GM23248 (cell line): ENCODE data around the gene STX8.

Experiments used
- EZH2 ChIP-seq: fragments of 200-600 bp; sonication (generic); IDR thresholded peaks from 2 replicates; pipeline ENCODE4 v1.6.1; 2018; ENCODE audit warnings: antibody characterized with exemption, mild to moderate bottlenecking; ENCODE audit not compliant: insufficient read depth, poor library complexity, severe bottlenecking
- EZH2phosphoT487 ChIP-seq: fragments of 200-600 bp; sonication (generic); IDR thresholded peaks from 2 replicates; pipeline ENCODE4 v1.6.1; 2018; ENCODE audit warnings: antibody characterized with exemption, moderate library complexity, mild to moderate bottlenecking, low read depth; ENCODE audit not compliant: insufficient read depth

DNA sequence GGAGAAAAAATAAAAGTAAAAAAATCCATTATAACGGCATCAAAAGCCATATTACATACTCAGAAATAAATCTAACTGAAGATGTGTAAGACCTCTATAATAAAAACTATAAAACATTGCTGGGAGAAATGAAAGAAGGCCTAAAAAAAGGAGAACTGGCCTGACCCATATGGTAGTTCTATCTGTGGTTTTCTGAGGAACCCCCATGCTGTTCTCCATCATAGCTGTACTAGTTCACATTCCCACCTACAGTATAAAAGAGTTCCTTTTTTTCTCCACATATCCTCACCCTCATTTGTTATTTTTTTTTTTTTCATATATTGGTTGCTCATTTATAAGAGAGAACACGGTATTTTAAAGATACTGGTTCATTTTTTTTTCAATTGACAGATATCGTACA lies 191.8 kb downstream of the STX8 start:
- TF ChIP-seq EZH2: no peak
- TF ChIP-seq EZH2phosphoT487: no peak
